DND-41 (cell line): ENCODE data around the gene MLLT1.

Experiments used
- CTCF ChIP-seq: IDR thresholded peaks from 2 replicates; pipeline ENCODE4 v1.5.1; 2012; ENCODE audit warnings: borderline replicate concordance, low read length, moderate library complexity, mild to moderate bottlenecking; ENCODE audit not compliant: poor library complexity, severe bottlenecking; ENCODE audit errors: extremely low read depth
- EZH2 ChIP-seq: IDR thresholded peaks from 3 replicates; pipeline ENCODE4 v1.6.1; 2012; ENCODE audit warnings: borderline replicate concordance, low read depth, mild to moderate bottlenecking, moderate library complexity, low read length, inconsistent platforms; ENCODE audit not compliant: severe bottlenecking

GRCh38 chr19:6238643-6239281 lies 41.0 kb downstream of the MLLT1 start:
- TF ChIP-seq CTCF (no peak), EZH2 (no peak)
